Right lobe of liver (tissue), 4 donors: ENCODE data around the gene FOXO4.

Source experiments
- POLR2A ChIP-seq: fragments of 450-650 bp; IDR thresholded peaks from one replicate; pipeline ENCODE4 v1.6.1; 2017; ENCODE audit warnings: antibody characterized with exemption, mild to moderate bottlenecking
- TF ChIP-seq, protein P1 (sequence below), 4 donors: fragments of 200-600 bp in 3 of 4; fragments of 450-650 bp in 1 of 4; IDR thresholded peaks; one replicate each; pipeline versions ENCODE4 v1.5.1 to v1.8.0; 2016 to 2022; ENCODE audit warnings: antibody characterized with exemption in 4 of 4, mild to moderate bottlenecking in 2 of 4
- donor health status: DM: no; HTN: no; CAD: no.
- donor health status: DM: no; HTN: no; CAD: no.
- donor health status: DM: no; HTN: yes; CAD: no.

DNA sequence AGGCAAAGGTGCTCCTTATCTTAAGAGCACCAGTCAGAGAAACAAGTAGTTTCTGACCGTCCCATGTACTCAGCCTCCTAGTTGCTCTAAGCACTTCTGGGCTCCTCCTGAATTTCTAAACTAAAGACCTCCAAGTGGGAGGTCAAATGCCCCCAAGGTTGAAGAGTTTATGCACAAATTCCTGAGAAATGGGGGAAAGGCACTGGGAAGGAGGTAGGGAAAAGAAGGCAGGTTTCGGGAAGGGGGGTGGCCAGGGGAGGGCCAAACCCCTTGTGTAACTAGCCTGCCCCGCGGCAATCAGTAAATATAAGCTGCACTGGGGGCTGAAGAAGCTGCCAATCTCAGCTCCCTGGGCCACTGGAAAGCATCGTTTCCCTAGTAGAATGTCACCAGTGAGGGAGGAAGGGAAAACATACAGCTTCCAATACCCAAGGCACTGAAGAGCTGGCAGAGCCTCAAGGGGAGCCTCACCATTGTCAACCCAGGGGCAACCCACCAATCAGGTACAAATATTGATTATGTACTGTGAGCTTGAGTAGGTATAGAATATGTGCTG is 3.4 kb downstream of the FOXO4 start:
- TF ChIP-seq, protein P1, sequence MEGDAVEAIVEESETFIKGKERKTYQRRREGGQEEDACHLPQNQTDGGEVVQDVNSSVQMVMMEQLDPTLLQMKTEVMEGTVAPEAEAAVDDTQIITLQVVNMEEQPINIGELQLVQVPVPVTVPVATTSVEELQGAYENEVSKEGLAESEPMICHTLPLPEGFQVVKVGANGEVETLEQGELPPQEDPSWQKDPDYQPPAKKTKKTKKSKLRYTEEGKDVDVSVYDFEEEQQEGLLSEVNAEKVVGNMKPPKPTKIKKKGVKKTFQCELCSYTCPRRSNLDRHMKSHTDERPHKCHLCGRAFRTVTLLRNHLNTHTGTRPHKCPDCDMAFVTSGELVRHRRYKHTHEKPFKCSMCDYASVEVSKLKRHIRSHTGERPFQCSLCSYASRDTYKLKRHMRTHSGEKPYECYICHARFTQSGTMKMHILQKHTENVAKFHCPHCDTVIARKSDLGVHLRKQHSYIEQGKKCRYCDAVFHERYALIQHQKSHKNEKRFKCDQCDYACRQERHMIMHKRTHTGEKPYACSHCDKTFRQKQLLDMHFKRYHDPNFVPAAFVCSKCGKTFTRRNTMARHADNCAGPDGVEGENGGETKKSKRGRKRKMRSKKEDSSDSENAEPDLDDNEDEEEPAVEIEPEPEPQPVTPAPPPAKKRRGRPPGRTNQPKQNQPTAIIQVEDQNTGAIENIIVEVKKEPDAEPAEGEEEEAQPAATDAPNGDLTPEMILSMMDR (IDR thresholded peaks at IDR 0.05): no peak
- TF ChIP-seq POLR2A: no peak
